ENCODE data around the gene KDM8. TPM values are rescaled to one million over a fixed set of nuclear protein-coding genes. Genes with fewer than 3 reads are reported as not detected.

Gene KDM8
- total RNA-seq, 4 donors from 2014 or later, result 2.5 to 7.1 (median 3.7) TPM

DNA sequence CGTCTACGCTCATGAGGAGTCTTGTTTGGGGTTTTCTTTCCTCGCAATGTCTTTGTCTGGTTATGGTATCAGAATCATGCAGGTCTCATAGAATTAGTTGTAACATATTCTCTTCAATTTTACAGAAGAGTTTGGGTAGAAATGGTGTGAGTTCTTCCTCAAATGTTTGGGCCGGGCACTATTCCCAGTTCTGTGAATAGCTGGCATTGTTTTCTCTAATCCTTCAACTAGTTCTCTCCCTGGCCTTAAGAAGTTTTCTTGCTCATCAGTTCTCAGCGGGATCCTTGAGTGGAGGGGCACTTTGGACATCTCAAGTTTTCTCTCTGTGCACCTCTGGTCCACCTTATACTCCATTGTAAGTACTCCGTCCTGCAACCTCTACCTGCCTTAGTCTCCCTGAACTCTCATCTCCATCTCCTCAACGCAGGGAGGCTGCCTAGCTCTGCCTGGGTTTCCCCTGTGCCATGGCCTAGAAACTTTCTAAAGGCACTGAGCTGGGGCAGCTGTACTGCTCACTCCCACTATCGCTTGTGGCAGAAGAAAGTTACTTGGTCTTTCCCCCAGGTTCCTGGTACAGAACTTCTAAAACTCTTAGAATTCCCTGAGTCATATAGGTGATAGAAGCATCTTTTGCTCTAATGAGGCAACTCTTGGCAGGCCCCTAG, 48.3 kb downstream of the KDM8 start:
- Histone ChIP-seq H3K4me3 (no peak overlapping the region), H3K36me3 (peaks cover 0 to 19% (median 4%) of the 10 kb centered on the region in 4 donors), H3K27ac (replicated peaks in 1 of 4) (peak overlapping the region in 3 of 4 donors; percentile 45 to 86 (median 84)), H3K9me3 (no peaks in the 10 kb centered on the region), H3K4me1 (peaks cover 14 to 60% (median 58%) of the 10 kb centered on the region in 4 donors), H3K27me3 (no peaks in the 10 kb centered on the region)
- peak; percentile 7 for DNase-seq (ENCODE audit: extremely low spot score)
- intact Hi-C loops (cut with DNase I), result no loop called here
- WGBS, result 90% methylated on average over 8 of the region's 8 CpGs
- TF ChIP-seq, protein P1, sequence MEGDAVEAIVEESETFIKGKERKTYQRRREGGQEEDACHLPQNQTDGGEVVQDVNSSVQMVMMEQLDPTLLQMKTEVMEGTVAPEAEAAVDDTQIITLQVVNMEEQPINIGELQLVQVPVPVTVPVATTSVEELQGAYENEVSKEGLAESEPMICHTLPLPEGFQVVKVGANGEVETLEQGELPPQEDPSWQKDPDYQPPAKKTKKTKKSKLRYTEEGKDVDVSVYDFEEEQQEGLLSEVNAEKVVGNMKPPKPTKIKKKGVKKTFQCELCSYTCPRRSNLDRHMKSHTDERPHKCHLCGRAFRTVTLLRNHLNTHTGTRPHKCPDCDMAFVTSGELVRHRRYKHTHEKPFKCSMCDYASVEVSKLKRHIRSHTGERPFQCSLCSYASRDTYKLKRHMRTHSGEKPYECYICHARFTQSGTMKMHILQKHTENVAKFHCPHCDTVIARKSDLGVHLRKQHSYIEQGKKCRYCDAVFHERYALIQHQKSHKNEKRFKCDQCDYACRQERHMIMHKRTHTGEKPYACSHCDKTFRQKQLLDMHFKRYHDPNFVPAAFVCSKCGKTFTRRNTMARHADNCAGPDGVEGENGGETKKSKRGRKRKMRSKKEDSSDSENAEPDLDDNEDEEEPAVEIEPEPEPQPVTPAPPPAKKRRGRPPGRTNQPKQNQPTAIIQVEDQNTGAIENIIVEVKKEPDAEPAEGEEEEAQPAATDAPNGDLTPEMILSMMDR (IDR thresholded peaks at IDR 0.05), result no peak
- no peak for TF ChIP-seq EP300 (IDR thresholded peaks at IDR 0.05)
- TF ChIP-seq POLR2A (IDR thresholded peaks at IDR 0.05; ENCODE audit: low read depth), result no peak
- no peak for TF ChIP-seq POLR2AphosphoS5 (IDR thresholded peaks at IDR 0.05)

- no peaks in the 10 kb centered on the region for H3K27me3 ChIP-seq
- DNase-seq (ENCODE audit: extremely low spot score), result peak; percentile 37
- WGBS, result 100% methylated on average over 6 of the region's 6 CpGs
- intact Hi-C loops (cut with DNase I), result no loop called here
- TF ChIP-seq, protein P1 (IDR thresholded peaks at IDR 0.05), result no peak
- TF ChIP-seq POLR2AphosphoS5 (IDR thresholded peaks at IDR 0.05) (no peak), POLR2A (IDR thresholded peaks at IDR 0.05; ENCODE audit: low read depth) (no peak), EP300 (IDR thresholded peaks at IDR 0.05) (no peak)
- peak overlapping the region; percentile 45 to 86 (median 85) for H3K27ac ChIP-seq (replicated peaks in 1 of 4)
- H3K4me3 ChIP-seq, result no peak overlapping the region
- peaks cover 12 to 59% (median 58%) of the 10 kb centered on the region in 4 donors for H3K4me1 ChIP-seq
- peaks cover 0 to 25% (median 7%) of the 10 kb centered on the region in 4 donors for H3K36me3 ChIP-seq
- H3K9me3 ChIP-seq, result no peaks in the 10 kb centered on the region
Observed at GRCh38 chr16:27252206-27252585, 48.9 kb downstream of the KDM8 start.

DNA sequence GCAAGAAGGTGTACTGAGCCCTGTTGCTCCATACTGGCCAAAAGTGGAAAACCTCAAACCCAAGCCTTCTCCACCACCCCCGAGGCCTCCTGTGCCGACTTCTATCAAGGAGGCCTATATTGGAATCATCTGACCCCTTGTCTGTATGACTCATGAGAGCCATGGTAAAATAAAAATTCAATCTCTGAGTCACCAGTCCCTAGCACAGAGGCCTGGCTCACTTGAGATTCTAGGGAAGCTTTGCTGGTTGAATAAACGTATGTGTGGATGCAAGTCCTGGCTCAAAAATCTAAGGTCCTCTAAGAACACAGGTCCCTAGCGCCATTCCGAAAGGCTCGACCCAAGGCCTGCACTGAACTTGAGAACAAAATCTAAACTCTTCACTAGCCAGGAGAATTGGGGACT, 50.2 kb downstream of the KDM8 start:
- Histone ChIP-seq H3K4me1 (peaks cover 19 to 72% (median 70%) of the 10 kb centered on the region in 4 donors), H3K9me3 (no peaks in the 10 kb centered on the region), H3K27me3 (peaks cover 0 to 1% (median 0%) of the 10 kb centered on the region in 4 donors), H3K4me3 (no peak overlapping the region), H3K27ac (replicated peaks in 1 of 4) (peak overlapping the region; percentile 84 to 86 (median 86)), H3K36me3 (peaks cover 0 to 27% (median 7%) of the 10 kb centered on the region in 4 donors)
- 71% methylated on average over 6 of the region's 6 CpGs for WGBS
- TF ChIP-seq POLR2A (IDR thresholded peaks at IDR 0.05; ENCODE audit: low read depth), result no peak
- TF ChIP-seq POLR2AphosphoS5 (IDR thresholded peaks at IDR 0.05), result peak; percentile 14 to 34
- TF ChIP-seq EP300 (IDR thresholded peaks at IDR 0.05), result no peak
- intact Hi-C loops (cut with DNase I), result no loop called here
- DNase-seq (ENCODE audit: extremely low spot score), result peak; percentile 74

- DNase-seq (ENCODE audit: extremely low spot score), result peak; percentile 19
- 84% methylated on average over 3 of the region's 3 CpGs for WGBS
- peak overlapping the region; percentile 84 to 86 (median 86) for H3K27ac ChIP-seq (replicated peaks in 1 of 4)
Observed at GRCh38 chr16:27254262-27254811, 51.0 kb downstream of the KDM8 start.

DNA sequence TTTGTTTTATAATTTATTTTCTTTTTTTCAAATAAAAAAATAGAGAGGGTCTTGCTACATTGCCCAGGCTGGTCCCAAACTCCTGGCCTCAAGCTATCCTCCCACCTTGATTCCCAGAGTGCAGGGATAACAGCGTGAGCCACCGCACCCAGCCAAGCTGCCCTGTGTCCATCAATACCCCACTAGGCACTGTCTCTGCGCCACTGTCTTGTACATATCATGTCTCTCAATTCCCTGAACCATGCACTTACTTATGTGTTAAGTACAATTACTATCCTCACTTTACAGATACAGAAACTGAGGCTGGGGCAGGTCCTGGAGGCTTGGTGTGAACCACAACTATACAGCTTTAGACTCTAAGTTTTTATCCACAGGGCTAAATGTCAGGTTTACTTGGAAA, 53.5 kb downstream of the KDM8 start:
- H3K27ac ChIP-seq (replicated peaks in 1 of 4), result peak overlapping the region; percentile 84 to 86 (median 86)
- H3K4me3 ChIP-seq, result no peak overlapping the region
- TF ChIP-seq POLR2A (IDR thresholded peaks at IDR 0.05; ENCODE audit: low read depth) (no peak), EP300 (IDR thresholded peaks at IDR 0.05) (no peak), POLR2AphosphoS5 (IDR thresholded peaks at IDR 0.05) (no peak)
- TF ChIP-seq, protein P1 (IDR thresholded peaks at IDR 0.05), result no peak
- intact Hi-C loops (cut with DNase I), result no loop called here
- H3K4me1 ChIP-seq, result peaks cover 28 to 97% (median 84%) of the 10 kb centered on the region in 4 donors
- WGBS, result 94% methylated on average over 3 of the region's 3 CpGs
- H3K27me3 ChIP-seq, result peaks cover 0 to 4% (median 0%) of the 10 kb centered on the region in 4 donors
- peak; percentile 75 for DNase-seq (ENCODE audit: extremely low spot score)
- peaks cover 0 to 27% (median 7%) of the 10 kb centered on the region in 4 donors for H3K36me3 ChIP-seq
- no peaks in the 10 kb centered on the region for H3K9me3 ChIP-seq

More at GRCh38 chr16:27254262-27254811, 51.0 kb downstream of the KDM8 start:
- no peak for TF ChIP-seq EP300 (IDR thresholded peaks at IDR 0.05)
- peak; percentile 26 to 44 for TF ChIP-seq POLR2AphosphoS5 (IDR thresholded peaks at IDR 0.05)
- intact Hi-C loops (cut with DNase I), result no loop called here
- peaks cover 0 to 4% (median 0%) of the 10 kb centered on the region in 4 donors for H3K27me3 ChIP-seq
- H3K9me3 ChIP-seq, result no peaks in the 10 kb centered on the region
- peaks cover 26 to 80% (median 78%) of the 10 kb centered on the region in 4 donors for H3K4me1 ChIP-seq
- H3K36me3 ChIP-seq, result peaks cover 0 to 27% (median 7%) of the 10 kb centered on the region in 4 donors
- no peak overlapping the region for H3K4me3 ChIP-seq
